Measurements from ENCODE around the gene TCERG1L. TPM values are rescaled to one million over a fixed set of nuclear protein-coding genes. Genes with fewer than 3 reads are reported as not detected.

Gene TCERG1L
- polyA plus RNA-seq, 1 of the 3 experiments (the other 2 are of a cell fraction), result not detected

- no peak for TF ChIP-seq ZBTB33 (IDR thresholded peaks at IDR 0.05; ENCODE audit: borderline replicate concordance, low read depth)
- no peak for TF ChIP-seq MAX (IDR thresholded peaks at IDR 0.05; ENCODE audit: low read depth)
- TF ChIP-seq SMC3 (IDR thresholded peaks at IDR 0.05; ENCODE audit: low read depth, low read length), result no peak
- no peak for TF ChIP-seq RCOR1 (IDR thresholded peaks at IDR 0.05; ENCODE audit: low read length)
Observed at GRCh38 chr10:131257027-131257426, 54.5 kb downstream of the TCERG1L start (continued).

- POLR2A ChIA-PET, result no interaction called here
- Histone ChIP-seq H2AFZ (ENCODE audit: low read depth) (no peak overlapping the region), H3K4me1 (ENCODE audit: control insufficient read depth in 1 of 2, insufficient read depth in 2 of 2, low read depth in 1 of 2, low read length in 1 of 2) (peaks cover 0 to 10% of the 10 kb centered on the region in 2 experiments; a peak in 1 of 4 replicates), H3K79me2 (ENCODE audit: insufficient read depth) (no peaks in the 10 kb centered on the region), H3K27ac (ENCODE audit: low read depth in 2 of 2, low read length in 1 of 2) (no peak overlapping the region), H3K4me2 (no peak overlapping the region), H3K27me3 (ENCODE audit: insufficient read depth) (no peaks in the 10 kb centered on the region), H3F3A (replicated peaks; ENCODE audit: insufficient read depth) (no peaks in the 10 kb centered on the region), H3K36me3 (replicated peaks in 1 of 2; ENCODE audit: control insufficient read depth in 1 of 2, insufficient read depth in 2 of 2, low read length in 1 of 2) (no peaks in the 10 kb centered on the region), H3K9me2 (no peaks in the 10 kb centered on the region), H4K20me1 (ENCODE audit: insufficient read depth) (no peaks in the 10 kb centered on the region), H3K9me3 (no peaks in the 10 kb centered on the region), H3K4me3 (ENCODE audit: low read depth in 2 of 2, low read length in 1 of 2) (no peak overlapping the region), H3K9ac (no peak overlapping the region)
- 39% methylated on average over 4 of the region's 4 CpGs for WGBS (ENCODE audit: low lambda C conversion rate)
- TF ChIP-seq TEAD4 (IDR thresholded peaks at IDR 0.05; ENCODE audit: borderline replicate concordance, insufficient read depth) (no peak), EZH2phosphoT487 (IDR thresholded peaks at IDR 0.05; ENCODE audit: borderline replicate concordance, low read depth) (no peak), JUND (IDR thresholded peaks at IDR 0.05) (no peak), NFIC (IDR thresholded peaks at IDR 0.05; ENCODE audit: borderline replicate concordance) (no peak), YY1 (IDR thresholded peaks at IDR 0.05; ENCODE audit: low read depth) (no peak), MAX (IDR thresholded peaks at IDR 0.05; ENCODE audit: low read depth) (no peak), NRF1 (IDR thresholded peaks at IDR 0.05; ENCODE audit: low read depth, low read length) (no peak), ELF1 (IDR thresholded peaks at IDR 0.05) (no peak), ZBTB33 (IDR thresholded peaks at IDR 0.05; ENCODE audit: borderline replicate concordance, low read depth) (no peak), REST (IDR thresholded peaks at IDR 0.05; ENCODE audit: low read depth, low read length) (no peak), FOXJ3 (CRISPR knock-in tag; IDR thresholded peaks at IDR 0.05) (no peak), USF1 (IDR thresholded peaks at IDR 0.05; ENCODE audit: borderline replicate concordance, low read depth) (no peak), CHD2 (IDR thresholded peaks at IDR 0.05; ENCODE audit: low read length, partially characterized antibody) (no peak), RFX5 (IDR thresholded peaks at IDR 0.05; ENCODE audit: low read length) (no peak), PBX3 (IDR thresholded peaks at IDR 0.05) (no peak), RCOR1 (IDR thresholded peaks at IDR 0.05; ENCODE audit: low read length) (no peak), TCF12 (IDR thresholded peaks at IDR 0.05) (no peak)
- CTCF ChIA-PET, result no interaction called here
- no peak for DNase-seq
Observed at GRCh38 chr10:131254859-131255252, 56.7 kb downstream of the TCERG1L start.
